Thyroid gland (tissue), 4 donors: ENCODE data around the gene FLOT2. TPM values are rescaled to one million over a fixed set of nuclear protein-coding genes. Genes with fewer than 3 reads are reported as not detected.
A peak's percentile ranks its signal among the peaks of the same experiment; 100 is the strongest.
"Not testable (repeated sequence)": the region's sequence is repeated elsewhere in the genome, so short reads cannot be mapped to it uniquely, and the experiment has no call there.

ENCODE experiments used
- DNase-seq, 2 donors: peaks; one replicate each; pipeline ENCODE4 v3.0.0-alpha.2; 2019
- H3K27ac ChIP-seq, 3 donors: fragments of 200-600 bp; sonication (generic); 1 replicate in 2 of 3; 2 replicates in 1 of 3; pipeline ENCODE4 v1.5.1; 2016 to 2019; ENCODE audit warnings: mild to moderate bottlenecking in 1 of 3, moderate library complexity in 1 of 3
- H3K27me3 ChIP-seq: fragments of 200-600 bp; sonication (generic); one replicate; pipeline ENCODE4 v1.5.1; 2019
- H3K36me3 ChIP-seq, 2 donors: fragments of 200-600 bp; sonication (generic); one replicate each; pipeline ENCODE4 v1.5.1; 2016 to 2019
- H3K4me1 ChIP-seq, 2 donors: fragments of 200-600 bp; sonication (generic); one replicate each; pipeline ENCODE4 v1.5.1; 2017 to 2019
- H3K4me3 ChIP-seq, 3 donors: fragments of 200-600 bp; sonication (generic); replicated peaks in 1 of 3; 1 replicate in 2 of 3; 2 replicates in 1 of 3; pipeline ENCODE4 v1.5.1; 2016; ENCODE audit warnings: mild to moderate bottlenecking in 1 of 3
- H3K9me3 ChIP-seq: fragments of 200-600 bp; sonication (generic); one replicate; pipeline ENCODE4 v1.5.1; 2017
- POLR2A ChIP-seq, 2 donors: fragments of 450-650 bp; IDR thresholded peaks; one replicate each; pipeline ENCODE4 v1.6.1; 2017; ENCODE audit warnings: antibody characterized with exemption in 2 of 2, mild to moderate bottlenecking in 2 of 2, moderate library complexity in 1 of 2
- WGBS, 2 donors: methylation state at CpG; one replicate each; pipeline ENCODE4 v1.1.5; 2017; 5-methylcytosine and 5-hydroxymethylcytosine counted together
- intact Hi-C: fragments of 100-400 bp; cut with DNase I; formaldehyde crosslinking; loops from one replicate; pipeline ENCODE4 v1.15.1; 2023
- total RNA-seq, 4 donors: library from RNA; depleted of rRNA; stranded (reverse); fragments of >200 nt; gene quantifications; one replicate each; pipeline ENCODE4 v1.2.3, GENCODE V29; 2016
- TF ChIP-seq, protein P1 (sequence below), 6 experiments: fragments of 200-600 bp in 3 of 6; fragments of 450-650 bp in 3 of 6; sonication (generic) in 3 of 6; IDR thresholded peaks; one replicate each; pipeline ENCODE4 v1.5.1; 2016 to 2019; ENCODE audit warnings: antibody characterized with exemption in 6 of 6, mild to moderate bottlenecking in 2 of 6, inconsistent platforms in 1 of 6, moderate library complexity in 1 of 6

The FLOT2 gene
- total RNA-seq, 4 donors from 2014 or later = 55.0 to 75.0 (median 62.7) TPM

DNA sequence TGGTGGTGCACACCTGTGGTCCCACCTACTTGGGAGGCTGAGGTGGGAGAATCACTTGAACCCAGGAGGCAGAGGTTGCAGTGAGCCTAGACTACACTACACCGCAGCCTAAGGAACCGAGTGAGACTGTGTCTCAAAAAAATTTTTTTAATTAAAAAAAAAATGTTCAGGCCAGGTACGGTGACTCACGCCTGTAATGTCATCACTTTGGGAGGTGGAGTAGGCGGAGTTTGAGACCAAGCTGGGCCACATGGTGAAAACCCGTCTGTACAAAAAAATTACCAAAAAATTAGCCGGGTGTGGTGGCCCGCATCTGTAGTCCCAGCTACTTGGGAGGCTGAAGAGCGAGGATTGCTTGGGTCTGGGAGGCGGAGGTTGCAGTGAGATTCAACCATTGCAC, 51.3 kb downstream of the FLOT2 start:
- DNase-seq = no peak
- no peak for TF ChIP-seq POLR2A (IDR thresholded peaks at IDR 0.05)
- TF ChIP-seq, protein P1, sequence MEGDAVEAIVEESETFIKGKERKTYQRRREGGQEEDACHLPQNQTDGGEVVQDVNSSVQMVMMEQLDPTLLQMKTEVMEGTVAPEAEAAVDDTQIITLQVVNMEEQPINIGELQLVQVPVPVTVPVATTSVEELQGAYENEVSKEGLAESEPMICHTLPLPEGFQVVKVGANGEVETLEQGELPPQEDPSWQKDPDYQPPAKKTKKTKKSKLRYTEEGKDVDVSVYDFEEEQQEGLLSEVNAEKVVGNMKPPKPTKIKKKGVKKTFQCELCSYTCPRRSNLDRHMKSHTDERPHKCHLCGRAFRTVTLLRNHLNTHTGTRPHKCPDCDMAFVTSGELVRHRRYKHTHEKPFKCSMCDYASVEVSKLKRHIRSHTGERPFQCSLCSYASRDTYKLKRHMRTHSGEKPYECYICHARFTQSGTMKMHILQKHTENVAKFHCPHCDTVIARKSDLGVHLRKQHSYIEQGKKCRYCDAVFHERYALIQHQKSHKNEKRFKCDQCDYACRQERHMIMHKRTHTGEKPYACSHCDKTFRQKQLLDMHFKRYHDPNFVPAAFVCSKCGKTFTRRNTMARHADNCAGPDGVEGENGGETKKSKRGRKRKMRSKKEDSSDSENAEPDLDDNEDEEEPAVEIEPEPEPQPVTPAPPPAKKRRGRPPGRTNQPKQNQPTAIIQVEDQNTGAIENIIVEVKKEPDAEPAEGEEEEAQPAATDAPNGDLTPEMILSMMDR (IDR thresholded peaks at IDR 0.05) = no peak
- H3K9me3 ChIP-seq = no peaks in the 10 kb centered on the region
- H3K4me1 ChIP-seq = peaks cover 11 to 12% of the 10 kb centered on the region in 2 donors
- H3K27ac ChIP-seq = no peak overlapping the region
- H3K27me3 ChIP-seq = no peaks in the 10 kb centered on the region
- WGBS, 2 donors = 90 to 94% methylated on average over 10 of the region's 10 CpGs
- no peak overlapping the region for H3K4me3 ChIP-seq
- H3K36me3 ChIP-seq = no peaks in the 10 kb centered on the region
- intact Hi-C loops = no loop called here

DNA sequence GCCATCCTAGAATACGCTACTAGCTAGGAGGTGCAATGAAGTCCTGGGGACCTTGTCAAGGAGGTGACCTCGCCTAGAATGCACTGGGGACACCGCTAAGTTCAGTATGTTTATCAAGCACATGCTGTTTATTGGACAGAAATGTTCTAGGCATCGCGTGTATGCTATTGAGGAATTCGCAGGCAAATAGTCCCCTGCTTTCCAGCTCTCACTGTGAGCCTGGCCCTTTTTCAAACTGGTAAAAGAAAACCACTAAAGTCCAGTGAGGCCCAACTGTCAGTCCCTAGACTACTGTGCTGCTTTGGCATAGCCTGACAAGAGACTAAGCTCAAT, 53.8 kb downstream of the FLOT2 start:
- H3K27ac ChIP-seq = no peak overlapping the region
- no peak for DNase-seq
- intact Hi-C loops = no loop called here
- WGBS, 2 donors = 92 to 94% methylated on average over 4 to 5 of the region's 6 CpGs
- TF ChIP-seq, protein P1 (IDR thresholded peaks at IDR 0.05) = no peak
- no peak for TF ChIP-seq POLR2A (IDR thresholded peaks at IDR 0.05)
- peaks cover 12 to 13% of the 10 kb centered on the region in 2 donors for H3K4me1 ChIP-seq
- H3K36me3 ChIP-seq = no peaks in the 10 kb centered on the region
- H3K9me3 ChIP-seq = no peaks in the 10 kb centered on the region
- H3K27me3 ChIP-seq = no peaks in the 10 kb centered on the region
- H3K4me3 ChIP-seq = no peak overlapping the region

DNA sequence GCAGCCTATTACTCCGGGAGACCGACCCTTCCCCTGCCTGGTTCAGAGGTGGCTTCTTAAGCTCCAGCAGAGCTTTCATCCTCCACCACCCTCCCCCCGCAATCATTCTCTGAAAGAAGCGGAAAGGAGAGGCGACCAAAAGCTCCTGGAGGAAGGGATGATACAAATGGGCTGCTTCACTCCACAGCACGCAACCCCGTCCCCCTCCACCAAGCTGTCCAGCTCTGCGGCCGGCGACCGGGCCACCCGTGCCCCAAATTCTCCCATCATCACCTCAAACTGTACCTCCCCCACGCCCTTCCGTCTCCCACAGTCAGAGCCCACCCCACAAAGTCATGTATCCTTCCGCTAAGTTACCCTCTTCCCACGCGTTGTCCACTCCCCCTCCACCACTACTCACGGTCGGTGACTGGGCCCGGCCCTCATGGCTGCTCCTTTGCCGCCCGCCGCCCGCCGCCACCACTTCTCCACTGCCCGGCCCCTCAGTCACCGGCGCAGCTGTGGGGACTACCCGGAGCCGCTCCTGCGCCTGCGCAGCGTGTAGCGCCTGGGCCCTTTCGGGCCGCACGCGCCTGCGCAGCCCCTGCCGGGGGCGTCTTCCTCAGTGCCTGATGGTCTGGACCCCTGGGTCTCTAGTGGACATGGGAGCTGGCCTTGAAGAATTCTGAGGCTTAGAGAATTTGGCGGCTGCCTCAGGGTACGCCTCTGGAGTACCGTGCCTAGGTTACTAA, 55.1 kb downstream of the FLOT2 start, which contains the start of gene FAM222B:
TSS of gene FAM222B (minus strand) at position 509 of the 731 bp plus-strand sequence. CDS start 76,123 bp downstream, outside the sequence.
- Histone ChIP-seq H3K27ac (peak within 1 kb of the TSS; percentile 36 to 81 (median 58)), H3K9me3 (no peaks in the 10 kb centered on the region), H3K27me3 (no peaks in the 10 kb centered on the region), H3K36me3 (no peaks in the 10 kb centered on the region), H3K4me1 (peaks cover 12 to 13% of the 10 kb centered on the region in 2 donors), H3K4me3 (peak within 1 kb of the TSS; percentile 25 to 75 (median 36))
- TF ChIP-seq, protein P1 (IDR thresholded peaks at IDR 0.05) = peak in 1 of 6 experiments; percentile 24
- TF ChIP-seq POLR2A (IDR thresholded peaks at IDR 0.05) = peak in 1 of 2 donors; percentile 78
- 0 to 1% methylated on average over 29 to 31 of the region's 44 CpGs for WGBS, 2 donors
- intact Hi-C loops = no loop called here
- DNase-seq = peak; percentile 83 to 85

DNA sequence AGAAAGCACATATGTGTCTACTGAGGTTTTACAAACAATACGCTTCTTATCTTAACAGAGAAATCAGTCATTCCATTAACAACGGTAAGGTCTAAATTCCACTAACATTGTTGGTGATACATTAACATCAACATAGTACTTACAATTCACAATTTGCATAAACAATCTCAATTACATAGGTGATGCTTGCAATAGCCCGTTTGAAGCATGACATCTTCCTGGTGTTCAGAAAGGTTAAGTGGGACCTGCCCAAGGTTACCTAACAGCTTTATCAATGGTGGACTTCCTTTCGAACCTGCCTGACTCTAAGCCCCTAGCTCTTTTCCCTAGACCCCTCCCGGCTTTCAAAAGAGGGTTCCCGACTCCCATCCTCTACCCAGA, 55.6 kb downstream of the FLOT2 start:
- Histone ChIP-seq H3K27ac (peak overlapping the region in 2 of 3 donors; percentile 58 to 81), H3K27me3 (no peaks in the 10 kb centered on the region), H3K4me1 (peaks cover 12 to 13% of the 10 kb centered on the region in 2 donors), H3K4me3 (peak overlapping the region; percentile 25 to 75 (median 36)), H3K36me3 (no peaks in the 10 kb centered on the region), H3K9me3 (no peaks in the 10 kb centered on the region)
- TF ChIP-seq, protein P1 (IDR thresholded peaks at IDR 0.05) = no peak
- no peak for TF ChIP-seq POLR2A (IDR thresholded peaks at IDR 0.05)
- intact Hi-C loops = no loop called here
- WGBS, 2 donors = 5 to 9% methylated on average over 6 of the region's 6 CpGs
- DNase-seq = no peak

DNA sequence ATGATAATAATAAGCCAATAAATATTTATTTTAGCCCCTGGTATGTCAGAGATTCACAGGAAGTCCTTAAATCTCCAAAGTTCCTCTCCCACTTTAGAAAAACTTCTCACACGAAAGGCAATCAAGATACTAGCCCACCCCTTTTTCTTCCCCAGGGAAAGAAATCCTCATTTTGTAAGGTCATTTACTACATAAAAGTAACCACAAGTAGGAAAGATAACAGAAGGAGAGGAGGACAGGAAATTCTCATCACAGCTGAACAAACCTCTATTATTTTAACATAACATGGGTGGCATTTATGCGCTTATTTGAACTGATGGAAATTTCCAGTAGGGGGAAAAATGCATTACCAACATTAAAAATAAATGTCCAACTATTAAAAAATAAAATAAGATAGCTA, 58.3 kb downstream of the FLOT2 start:
- Histone ChIP-seq H3K4me1 (peaks cover 12 to 13% of the 10 kb centered on the region in 2 donors), H3K9me3 (no peaks in the 10 kb centered on the region), H3K27me3 (no peaks in the 10 kb centered on the region), H3K4me3 (no peak overlapping the region), H3K36me3 (no peaks in the 10 kb centered on the region), H3K27ac (no peak overlapping the region)
- 83 to 94% methylated on average over 2 of the region's 2 CpGs for WGBS, 2 donors
- intact Hi-C loops = no loop called here
- DNase-seq = no peak
- TF ChIP-seq, protein P1 (IDR thresholded peaks at IDR 0.05) = no peak
- TF ChIP-seq POLR2A (IDR thresholded peaks at IDR 0.05) = no peak

DNA sequence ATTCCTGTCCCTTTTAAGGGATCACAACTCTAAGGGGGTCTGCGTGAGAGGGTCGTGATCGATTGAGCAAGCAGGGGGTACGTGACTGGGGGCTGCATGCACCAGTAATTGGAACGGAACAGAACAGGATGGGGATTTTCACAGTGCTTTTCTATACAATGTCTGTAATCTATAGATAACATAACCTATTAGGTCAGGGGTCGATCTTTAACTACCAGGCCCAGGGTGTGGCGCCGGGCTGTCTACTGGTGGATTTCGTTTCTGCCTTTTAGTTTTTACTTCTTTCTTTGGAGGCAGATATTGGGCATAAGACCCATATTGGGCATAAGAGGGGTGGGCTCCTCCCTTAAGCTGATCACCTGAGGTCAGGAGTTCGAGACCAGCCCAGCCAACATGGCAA, 61.0 kb downstream of the FLOT2 start:
- intact Hi-C loops, H3K36me3 ChIP-seq, H3K27ac ChIP-seq, H3K27me3 ChIP-seq, H3K4me1 ChIP-seq, H3K4me3 ChIP-seq, DNase-seq, H3K9me3 ChIP-seq: not testable (repeated sequence)
- WGBS, 2 donors = 95 to 98% methylated on average over 10 of the region's 10 CpGs
